ENCODE measurements around the gene CDC37. TPM values are rescaled to one million over a fixed set of nuclear protein-coding genes. Genes with fewer than 3 reads are reported as not detected.
A peak's percentile ranks its signal among the peaks of the same experiment; 100 is the strongest.

CDC37 gene
- total and polyA plus RNA-seq, 2 experiments from 2014 or later, result 183 to 280 TPM

DNA sequence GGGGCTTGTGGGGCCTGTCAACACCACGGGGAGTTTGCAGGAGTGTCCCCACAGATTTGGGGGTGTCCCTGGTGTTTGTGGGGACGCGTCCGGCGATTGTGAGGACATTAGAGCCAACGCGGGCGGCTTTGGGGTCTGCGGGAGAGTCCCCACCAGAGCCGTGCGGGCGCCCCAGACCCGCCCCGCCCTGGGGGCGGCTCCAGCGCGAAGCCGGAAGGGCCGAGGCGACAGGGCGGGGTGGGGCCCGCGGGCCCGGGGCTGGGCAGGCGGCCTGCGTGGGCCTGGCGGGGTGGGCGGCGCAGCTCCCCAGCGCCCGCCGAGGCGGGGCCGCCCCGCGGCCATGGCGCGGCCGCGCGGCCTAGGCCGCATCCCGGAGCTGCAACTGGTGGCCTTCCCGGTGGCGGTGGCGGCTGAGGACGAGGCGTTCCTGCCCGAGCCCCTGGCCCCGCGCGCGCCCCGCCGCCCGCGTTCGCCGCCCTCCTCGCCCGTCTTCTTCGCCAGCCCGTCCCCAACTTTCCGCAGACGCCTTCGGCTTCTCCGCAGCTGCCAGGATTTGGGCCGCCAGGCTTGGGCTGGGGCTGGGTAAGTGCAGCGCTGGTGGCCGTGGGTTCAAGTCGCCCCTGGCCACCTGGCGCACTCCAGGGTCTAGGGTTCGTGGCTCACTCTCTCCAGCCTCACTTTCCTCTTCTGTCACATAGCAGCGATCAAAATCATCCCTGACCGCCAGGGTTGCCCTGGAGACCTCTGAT lies 27.3 kb upstream of the CDC37 start:
- DNase-seq (ENCODE audit: low spot score), result peak; percentile 41
- H3K27ac Mint-ChIP-seq, result no peak overlapping the region
- peaks cover 80% of the 10 kb centered on the region for H3K27me3 Mint-ChIP-seq (ENCODE audit: insufficient read depth, low read depth, poor library complexity)
- Histone ChIP-seq H3K9me2 (ENCODE audit: insufficient read depth) (no peaks in the 10 kb centered on the region), H3K4me3 (peak overlapping the region; percentile 50), H2AFZ (peak overlapping the region; percentile 56; the same call in 1 of the 2 replicates), H3K4me1 (ENCODE audit: insufficient read depth) (peaks cover 7% of the 10 kb centered on the region; the same call in 1 of the 2 replicates), H3K27me3 (ENCODE audit: insufficient read depth) (peaks cover 85% of the 10 kb centered on the region), H3F3A (replicated peaks; ENCODE audit: low read depth) (peaks cover 8% of the 10 kb centered on the region; the same call in 1 of the 2 replicates), H3K27ac (ENCODE audit: low read depth) (no peak overlapping the region), H3K79me2 (replicated peaks; ENCODE audit: insufficient read depth) (no peaks in the 10 kb centered on the region), H4K20me1 (replicated peaks; ENCODE audit: insufficient read depth) (no peaks in the 10 kb centered on the region), H3K4me2 (peak overlapping the region; percentile 84), H3K36me3 (ENCODE audit: insufficient read depth) (no peaks in the 10 kb centered on the region)
- H3K9me3 Mint-ChIP-seq, result peaks cover 4% of the 10 kb centered on the region; the same call in 2 of the 3 replicates
- H3K4me3 Mint-ChIP-seq, result peak overlapping the region; percentile 71
- peak; percentile 17 for ATAC-seq
- H3K36me3 Mint-ChIP-seq (ENCODE audit: low read depth), result peaks cover 4% of the 10 kb centered on the region; the same call in 2 of the 3 replicates
- H3K4me1 Mint-ChIP-seq, result peaks cover 17% of the 10 kb centered on the region
- peak; percentile 64 for TF ChIP-seq EZH2 (IDR thresholded peaks at IDR 0.05; ENCODE audit: low read depth, unreplicated experiment)
- TF ChIP-seq POLR2AphosphoS5 (IDR thresholded peaks at IDR 0.05; ENCODE audit: low read depth), result no peak

DNA sequence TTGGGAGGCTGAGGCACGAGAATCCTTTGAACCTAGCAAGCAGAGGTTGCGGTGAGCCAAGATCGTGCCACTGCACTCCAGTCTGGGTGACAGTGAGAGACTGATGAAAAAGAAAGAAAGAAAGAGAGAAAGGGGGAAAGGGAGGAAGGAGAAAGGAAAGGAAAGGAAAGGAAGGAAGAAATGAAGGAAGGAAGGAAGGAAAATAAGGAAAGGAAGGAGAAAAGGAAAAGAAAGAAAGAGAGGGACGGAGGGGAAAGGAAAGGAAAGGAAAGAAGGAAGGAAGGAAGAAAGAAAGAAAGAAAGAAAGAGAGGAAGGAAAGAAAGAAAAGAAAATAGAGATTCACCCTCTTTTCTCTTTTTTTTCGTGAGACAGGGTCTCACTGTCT lies 25.6 kb upstream of the CDC37 start:
- Histone ChIP-seq H3K27me3 (ENCODE audit: insufficient read depth) (peaks cover 98% of the 10 kb centered on the region), H3F3A (replicated peaks; ENCODE audit: low read depth) (peaks cover 16% of the 10 kb centered on the region; the same call in 1 of the 2 replicates), H4K20me1 (replicated peaks; ENCODE audit: insufficient read depth) (no peaks in the 10 kb centered on the region), H3K27ac (ENCODE audit: low read depth) (no peak overlapping the region), H3K4me2 (no peak overlapping the region), H3K4me1 (ENCODE audit: insufficient read depth) (peaks cover 15% of the 10 kb centered on the region; the same call in 1 of the 2 replicates), H3K79me2 (replicated peaks; ENCODE audit: insufficient read depth) (no peaks in the 10 kb centered on the region), H3K9me2 (ENCODE audit: insufficient read depth) (no peaks in the 10 kb centered on the region), H3K36me3 (ENCODE audit: insufficient read depth) (no peaks in the 10 kb centered on the region), H2AFZ (no peak overlapping the region), H3K4me3 (no peak overlapping the region)
- H3K4me3 Mint-ChIP-seq, result no peak overlapping the region
- DNase-seq (ENCODE audit: low spot score), result no peak
- peaks cover 21% of the 10 kb centered on the region for H3K4me1 Mint-ChIP-seq
- no peak overlapping the region for H3K27ac Mint-ChIP-seq
- H3K27me3 Mint-ChIP-seq (ENCODE audit: insufficient read depth, low read depth, poor library complexity), result peaks cover 90% of the 10 kb centered on the region
- ATAC-seq, result no peak
- peaks cover 4% of the 10 kb centered on the region; the same call in 2 of the 3 replicates for H3K36me3 Mint-ChIP-seq (ENCODE audit: low read depth)
- no peak for TF ChIP-seq EZH2 (IDR thresholded peaks at IDR 0.05; ENCODE audit: low read depth, unreplicated experiment)
- peaks cover 4% of the 10 kb centered on the region; the same call in 2 of the 3 replicates for H3K9me3 Mint-ChIP-seq

DNA sequence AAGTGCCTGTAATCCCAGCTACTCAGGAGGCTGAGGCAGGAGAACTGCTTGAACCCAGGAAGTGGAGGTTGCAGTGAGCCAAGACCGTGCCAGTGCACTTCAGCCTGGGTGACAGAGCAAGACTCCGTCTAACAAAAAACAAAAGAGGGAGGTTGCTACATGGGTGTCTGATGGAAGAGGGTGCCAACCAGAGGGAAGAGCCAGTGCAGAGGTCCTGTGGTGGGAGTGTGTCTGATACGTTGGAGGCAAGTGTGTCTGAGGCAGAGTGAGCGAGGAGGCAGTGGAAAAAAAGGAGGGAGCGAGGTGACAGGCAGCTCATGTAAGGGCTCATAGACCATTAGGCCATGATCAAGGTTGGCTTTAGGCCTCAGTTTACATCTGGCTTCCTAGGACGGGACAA lies 23.8 kb upstream of the CDC37 start:
- Histone ChIP-seq H3K27me3 (ENCODE audit: insufficient read depth) (peaks cover 98% of the 10 kb centered on the region), H4K20me1 (replicated peaks; ENCODE audit: insufficient read depth) (no peaks in the 10 kb centered on the region), H3K4me1 (ENCODE audit: insufficient read depth) (peaks cover 11% of the 10 kb centered on the region; the same call in 1 of the 2 replicates), H3K4me2 (no peak overlapping the region), H3K27ac (ENCODE audit: low read depth) (no peak overlapping the region), H3K36me3 (ENCODE audit: insufficient read depth) (no peaks in the 10 kb centered on the region), H3F3A (replicated peaks; ENCODE audit: low read depth) (peaks cover 20% of the 10 kb centered on the region; the same call in 1 of the 2 replicates), H3K9me2 (ENCODE audit: insufficient read depth) (no peaks in the 10 kb centered on the region), H3K4me3 (no peak overlapping the region), H3K79me2 (replicated peaks; ENCODE audit: insufficient read depth) (no peaks in the 10 kb centered on the region), H2AFZ (no peak overlapping the region)
- DNase-seq (ENCODE audit: low spot score) (no peak), ATAC-seq (no peak)
- peaks cover 94% of the 10 kb centered on the region for H3K27me3 Mint-ChIP-seq (ENCODE audit: insufficient read depth, low read depth, poor library complexity)
- H3K36me3 Mint-ChIP-seq (ENCODE audit: low read depth), result peaks cover 4% of the 10 kb centered on the region; the same call in 2 of the 3 replicates
- H3K9me3 Mint-ChIP-seq, result peaks cover 4% of the 10 kb centered on the region; the same call in 2 of the 3 replicates
- H3K4me1 Mint-ChIP-seq, result peaks cover 12% of the 10 kb centered on the region
- H3K4me3 Mint-ChIP-seq, result no peak overlapping the region
- no peak overlapping the region for H3K27ac Mint-ChIP-seq
- TF ChIP-seq JUNB (IDR thresholded peaks at IDR 0.05; ENCODE audit: unreplicated experiment) (no peak), EZH2phosphoT487 (IDR thresholded peaks at IDR 0.05; ENCODE audit: unreplicated experiment) (no peak), EZH2 (IDR thresholded peaks at IDR 0.05; ENCODE audit: low read depth, unreplicated experiment) (no peak), POLR2AphosphoS5 (IDR thresholded peaks at IDR 0.05; ENCODE audit: low read depth) (no peak), ZNF114 (CRISPR knock-in tag; IDR thresholded peaks at IDR 0.05) (no peak), STAT1 (IDR thresholded peaks at IDR 0.05; ENCODE audit: unreplicated experiment) (no peak), CREB1 (CRISPR knock-in tag; IDR thresholded peaks at IDR 0.05; ENCODE audit: low read depth) (no peak), ZNF331 (CRISPR knock-in tag; IDR thresholded peaks at IDR 0.05; ENCODE audit: low read depth) (no peak)
- TF ChIP-seq, protein P1, sequence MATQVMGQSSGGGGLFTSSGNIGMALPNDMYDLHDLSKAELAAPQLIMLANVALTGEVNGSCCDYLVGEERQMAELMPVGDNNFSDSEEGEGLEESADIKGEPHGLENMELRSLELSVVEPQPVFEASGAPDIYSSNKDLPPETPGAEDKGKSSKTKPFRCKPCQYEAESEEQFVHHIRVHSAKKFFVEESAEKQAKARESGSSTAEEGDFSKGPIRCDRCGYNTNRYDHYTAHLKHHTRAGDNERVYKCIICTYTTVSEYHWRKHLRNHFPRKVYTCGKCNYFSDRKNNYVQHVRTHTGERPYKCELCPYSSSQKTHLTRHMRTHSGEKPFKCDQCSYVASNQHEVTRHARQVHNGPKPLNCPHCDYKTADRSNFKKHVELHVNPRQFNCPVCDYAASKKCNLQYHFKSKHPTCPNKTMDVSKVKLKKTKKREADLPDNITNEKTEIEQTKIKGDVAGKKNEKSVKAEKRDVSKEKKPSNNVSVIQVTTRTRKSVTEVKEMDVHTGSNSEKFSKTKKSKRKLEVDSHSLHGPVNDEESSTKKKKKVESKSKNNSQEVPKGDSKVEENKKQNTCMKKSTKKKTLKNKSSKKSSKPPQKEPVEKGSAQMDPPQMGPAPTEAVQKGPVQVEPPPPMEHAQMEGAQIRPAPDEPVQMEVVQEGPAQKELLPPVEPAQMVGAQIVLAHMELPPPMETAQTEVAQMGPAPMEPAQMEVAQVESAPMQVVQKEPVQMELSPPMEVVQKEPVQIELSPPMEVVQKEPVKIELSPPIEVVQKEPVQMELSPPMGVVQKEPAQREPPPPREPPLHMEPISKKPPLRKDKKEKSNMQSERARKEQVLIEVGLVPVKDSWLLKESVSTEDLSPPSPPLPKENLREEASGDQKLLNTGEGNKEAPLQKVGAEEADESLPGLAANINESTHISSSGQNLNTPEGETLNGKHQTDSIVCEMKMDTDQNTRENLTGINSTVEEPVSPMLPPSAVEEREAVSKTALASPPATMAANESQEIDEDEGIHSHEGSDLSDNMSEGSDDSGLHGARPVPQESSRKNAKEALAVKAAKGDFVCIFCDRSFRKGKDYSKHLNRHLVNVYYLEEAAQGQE (IDR thresholded peaks at IDR 0.05; ENCODE audit: unreplicated experiment), result no peak
- TF ChIP-seq, protein P2, sequence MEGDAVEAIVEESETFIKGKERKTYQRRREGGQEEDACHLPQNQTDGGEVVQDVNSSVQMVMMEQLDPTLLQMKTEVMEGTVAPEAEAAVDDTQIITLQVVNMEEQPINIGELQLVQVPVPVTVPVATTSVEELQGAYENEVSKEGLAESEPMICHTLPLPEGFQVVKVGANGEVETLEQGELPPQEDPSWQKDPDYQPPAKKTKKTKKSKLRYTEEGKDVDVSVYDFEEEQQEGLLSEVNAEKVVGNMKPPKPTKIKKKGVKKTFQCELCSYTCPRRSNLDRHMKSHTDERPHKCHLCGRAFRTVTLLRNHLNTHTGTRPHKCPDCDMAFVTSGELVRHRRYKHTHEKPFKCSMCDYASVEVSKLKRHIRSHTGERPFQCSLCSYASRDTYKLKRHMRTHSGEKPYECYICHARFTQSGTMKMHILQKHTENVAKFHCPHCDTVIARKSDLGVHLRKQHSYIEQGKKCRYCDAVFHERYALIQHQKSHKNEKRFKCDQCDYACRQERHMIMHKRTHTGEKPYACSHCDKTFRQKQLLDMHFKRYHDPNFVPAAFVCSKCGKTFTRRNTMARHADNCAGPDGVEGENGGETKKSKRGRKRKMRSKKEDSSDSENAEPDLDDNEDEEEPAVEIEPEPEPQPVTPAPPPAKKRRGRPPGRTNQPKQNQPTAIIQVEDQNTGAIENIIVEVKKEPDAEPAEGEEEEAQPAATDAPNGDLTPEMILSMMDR (conservative IDR thresholded peaks at IDR 0.05; ENCODE audit: low read depth in 2 of 2), result no peak
